Body of pancreas (tissue), 4 donors: Measurements from ENCODE around the gene SPDYE4.

Source experiments
- POLR2A ChIP-seq, 3 donors: fragments of 450-650 bp; IDR thresholded peaks; one replicate each; pipeline ENCODE4 v1.6.1; 2016; ENCODE audit warnings: antibody characterized with exemption in 3 of 3, mild to moderate bottlenecking in 2 of 3
- TF ChIP-seq, protein P1 (sequence below), 7 experiments: fragments of 450-650 bp in 4 of 7; fragments of 200-600 bp in 3 of 7; sonication (generic) in 3 of 7; IDR thresholded peaks; one replicate each; pipeline ENCODE4 v1.5.1; 2016 to 2019; ENCODE audit warnings: antibody characterized with exemption in 7 of 7

DNA sequence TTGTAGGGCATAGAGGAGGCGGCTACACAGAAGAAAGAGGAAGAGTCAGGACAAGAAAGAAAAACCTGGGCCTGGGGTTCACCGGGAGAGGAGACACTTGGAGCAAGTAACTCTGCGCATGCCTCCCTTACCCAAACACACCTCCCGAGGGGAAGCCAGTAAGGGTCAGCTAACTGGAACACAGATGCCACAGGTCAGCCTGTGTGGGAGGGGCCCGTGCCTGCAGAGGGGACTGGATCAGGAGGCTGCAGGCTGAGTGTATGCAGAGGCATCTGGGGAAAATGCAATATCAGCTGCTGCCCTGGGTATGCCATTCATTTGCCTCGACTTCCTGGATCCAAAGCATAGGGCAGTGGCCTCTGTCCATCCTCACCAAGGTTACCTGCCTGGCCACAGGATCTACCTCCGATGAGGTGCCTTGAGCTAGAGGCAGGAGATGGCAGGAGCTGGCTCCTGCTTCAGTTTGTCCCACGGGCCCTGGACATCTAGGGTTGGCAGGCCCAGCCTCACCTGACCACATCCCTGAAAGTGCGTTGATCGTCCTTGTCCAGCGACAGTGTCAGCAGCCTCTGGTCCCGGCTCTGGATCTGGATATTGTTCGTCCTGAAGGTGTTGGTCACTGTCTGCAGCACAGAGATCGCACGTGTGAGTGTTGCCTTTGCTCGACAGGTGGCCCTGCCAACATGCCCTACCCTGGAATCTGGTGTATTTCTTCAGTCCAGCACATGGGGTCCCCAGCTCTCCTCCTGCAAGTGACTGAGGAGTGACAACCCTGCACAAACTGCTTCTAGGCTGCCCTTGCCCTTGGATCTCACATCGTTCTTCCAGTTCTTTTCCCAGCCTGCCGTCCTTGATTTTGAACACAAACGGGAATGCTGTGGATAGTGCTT lies 45.4 kb upstream of the SPDYE4 start:
- TF ChIP-seq, protein P1, sequence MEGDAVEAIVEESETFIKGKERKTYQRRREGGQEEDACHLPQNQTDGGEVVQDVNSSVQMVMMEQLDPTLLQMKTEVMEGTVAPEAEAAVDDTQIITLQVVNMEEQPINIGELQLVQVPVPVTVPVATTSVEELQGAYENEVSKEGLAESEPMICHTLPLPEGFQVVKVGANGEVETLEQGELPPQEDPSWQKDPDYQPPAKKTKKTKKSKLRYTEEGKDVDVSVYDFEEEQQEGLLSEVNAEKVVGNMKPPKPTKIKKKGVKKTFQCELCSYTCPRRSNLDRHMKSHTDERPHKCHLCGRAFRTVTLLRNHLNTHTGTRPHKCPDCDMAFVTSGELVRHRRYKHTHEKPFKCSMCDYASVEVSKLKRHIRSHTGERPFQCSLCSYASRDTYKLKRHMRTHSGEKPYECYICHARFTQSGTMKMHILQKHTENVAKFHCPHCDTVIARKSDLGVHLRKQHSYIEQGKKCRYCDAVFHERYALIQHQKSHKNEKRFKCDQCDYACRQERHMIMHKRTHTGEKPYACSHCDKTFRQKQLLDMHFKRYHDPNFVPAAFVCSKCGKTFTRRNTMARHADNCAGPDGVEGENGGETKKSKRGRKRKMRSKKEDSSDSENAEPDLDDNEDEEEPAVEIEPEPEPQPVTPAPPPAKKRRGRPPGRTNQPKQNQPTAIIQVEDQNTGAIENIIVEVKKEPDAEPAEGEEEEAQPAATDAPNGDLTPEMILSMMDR (IDR thresholded peaks at IDR 0.05) = no peak
- no peak for TF ChIP-seq POLR2A (IDR thresholded peaks at IDR 0.05)
